Measurements from ENCODE around the gene GCSAML. TPM values are rescaled to one million over a fixed set of nuclear protein-coding genes. Genes with fewer than 3 reads are reported as not detected.
"Not testable (repeated sequence)": the region's sequence is repeated elsewhere in the genome, so short reads cannot be mapped to it uniquely, and the experiment has no call there.

GCSAML gene
- total and polyA plus RNA-seq, 3 donors from 2014 or later = 2.8 to 8.4 (median 3.7) TPM

DNA sequence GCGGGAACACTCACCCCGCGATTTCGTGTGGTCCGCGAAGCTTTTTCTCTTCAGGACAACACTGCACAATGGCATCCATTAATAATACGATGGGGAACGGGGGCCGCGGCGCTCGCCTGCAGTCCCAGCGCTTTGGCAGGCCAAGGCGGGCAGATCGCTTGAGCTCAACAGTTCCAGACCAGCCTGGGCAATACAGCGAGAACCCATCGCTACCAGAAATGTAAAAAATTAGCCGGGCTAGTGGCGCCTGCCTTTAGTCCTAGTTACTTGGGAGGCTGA is 30.4 kb upstream of the GCSAML start:
- H3K4me3 ChIP-seq = peak overlapping the region; percentile 49 to 64
- intact Hi-C loops (cut with DNase I; ENCODE audit: low total_unique reads) = no loop called here
- no peaks in the 10 kb centered on the region for H3K4me1 ChIP-seq
- DNase-seq = peak; percentile 17
- WGBS, 2 donors = 57 to 58% methylated on average over 3 to 19 of the region's 19 CpGs
- peak overlapping the region in 1 of 2 donors; percentile 36 for H3K27ac ChIP-seq
- TF ChIP-seq CTCF (IDR thresholded peaks at IDR 0.05) (no peak), POLR2A (IDR thresholded peaks at IDR 0.05) (no peak)
- H3K36me3 ChIP-seq (ENCODE audit: low read depth, missing control alignments) = no peaks in the 10 kb centered on the region
- no peaks in the 10 kb centered on the region for H3K27me3 ChIP-seq
- no peaks in the 10 kb centered on the region for H3K9me3 ChIP-seq

GRCh38 chr1:247521886-247522285 is 27.0 kb upstream of the GCSAML start:
- H3K27me3 ChIP-seq; H3K36me3 ChIP-seq (ENCODE audit: low read depth, missing control alignments); H3K4me1 ChIP-seq; intact Hi-C loops (cut with DNase I; ENCODE audit: low total_unique reads); H3K27ac ChIP-seq; DNase-seq; H3K4me3 ChIP-seq; H3K9me3 ChIP-seq: not testable (repeated sequence)
- 89% methylated on average over 19 of the region's 30 CpGs; no CpG with 5 or more reads in 1 of the 2 donors for WGBS, 2 donors

DNA sequence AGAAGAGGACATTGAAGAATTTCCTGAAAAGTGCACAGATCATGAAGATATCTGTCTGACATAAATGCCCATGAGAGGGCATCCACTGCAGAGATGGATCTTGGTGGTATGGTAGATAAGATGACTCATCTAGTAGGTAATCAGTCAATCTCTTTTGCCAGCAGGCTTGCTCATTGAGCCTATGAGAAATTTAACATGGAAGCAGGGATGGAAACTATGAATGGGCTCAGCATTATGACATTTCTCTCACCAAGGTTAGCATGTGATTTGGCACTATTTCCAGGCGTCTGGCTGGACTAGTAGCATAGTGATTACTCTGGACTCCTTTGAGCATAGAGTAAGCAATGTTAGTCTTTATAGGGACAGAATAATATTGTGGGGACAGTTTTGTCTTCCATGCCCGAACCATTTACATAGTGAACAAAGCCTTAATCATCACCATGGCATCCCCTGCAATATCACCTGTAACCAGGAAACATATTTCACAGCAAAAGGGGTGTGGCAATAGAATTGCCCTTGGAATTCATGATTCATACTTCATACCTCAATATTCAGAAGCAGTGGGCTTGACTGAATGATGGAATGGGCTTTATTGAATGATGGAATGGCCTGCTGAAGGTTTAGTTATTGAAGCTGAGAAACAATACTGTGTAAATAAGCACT is 20.0 kb upstream of the GCSAML start:
- WGBS, 2 donors = 76 to 80% methylated on average over 2 of the region's 2 CpGs

GRCh38 chr1:247529771-247530355 is 19.1 kb upstream of the GCSAML start:
- DNase-seq = no peak
- 81 to 88% methylated on average over 1 of the region's 1 CpG for WGBS, 2 donors
- no peaks in the 10 kb centered on the region for H3K9me3 ChIP-seq
- H3K36me3 ChIP-seq (ENCODE audit: low read depth, missing control alignments) = no peaks in the 10 kb centered on the region
- H3K4me1 ChIP-seq = no peaks in the 10 kb centered on the region
- no peak for TF ChIP-seq CTCF (IDR thresholded peaks at IDR 0.05)
- no peak for TF ChIP-seq POLR2A (IDR thresholded peaks at IDR 0.05)
- no peak overlapping the region for H3K4me3 ChIP-seq
- intact Hi-C loops (cut with DNase I; ENCODE audit: low total_unique reads) = no loop called here
- H3K27me3 ChIP-seq = no peaks in the 10 kb centered on the region
- H3K27ac ChIP-seq = no peak overlapping the region

More for the DNA sequence above, 20.0 kb upstream of the GCSAML start:
- no peak for DNase-seq
- Histone ChIP-seq H3K9me3 (no peaks in the 10 kb centered on the region), H3K4me1 (no peaks in the 10 kb centered on the region), H3K36me3 (ENCODE audit: low read depth, missing control alignments) (no peaks in the 10 kb centered on the region), H3K27me3 (no peaks in the 10 kb centered on the region), H3K27ac (no peak overlapping the region), H3K4me3 (no peak overlapping the region)
- TF ChIP-seq CTCF (IDR thresholded peaks at IDR 0.05) (no peak), POLR2A (IDR thresholded peaks at IDR 0.05) (no peak)
- intact Hi-C loops (cut with DNase I; ENCODE audit: low total_unique reads) = no loop called here

DNA sequence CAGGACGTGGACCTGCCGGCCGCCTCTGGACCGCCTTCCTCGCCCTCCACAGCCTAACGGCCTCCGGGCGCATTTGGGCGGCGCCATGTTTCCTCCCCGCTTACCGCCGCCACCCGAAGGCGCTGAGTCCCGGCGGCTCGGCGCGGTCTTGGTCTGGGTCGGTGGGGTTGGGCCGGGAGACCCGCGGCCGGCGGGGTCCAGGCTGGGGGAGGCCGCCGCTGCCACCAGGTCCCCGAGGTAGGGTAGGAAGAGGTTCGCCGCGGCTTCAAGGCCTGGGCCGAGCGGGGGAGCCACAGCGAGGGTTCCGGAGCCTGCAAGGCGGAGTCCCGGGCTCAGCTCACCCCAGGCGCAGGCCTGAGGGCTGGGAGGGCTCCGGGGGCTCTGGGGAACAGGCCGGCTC is 18.1 kb upstream of the GCSAML start:
- 18 to 56% methylated on average over 13 to 41 of the region's 41 CpGs for WGBS, 2 donors
- no peak for TF ChIP-seq CTCF (IDR thresholded peaks at IDR 0.05)
- no peak for TF ChIP-seq POLR2A (IDR thresholded peaks at IDR 0.05)

More for the DNA sequence above, 18.1 kb upstream of the GCSAML start:
- no peaks in the 10 kb centered on the region for H3K27me3 ChIP-seq
- H3K4me1 ChIP-seq = no peaks in the 10 kb centered on the region
- H3K27ac ChIP-seq = peak overlapping the region; percentile 72 to 75
- H3K9me3 ChIP-seq = no peaks in the 10 kb centered on the region
- intact Hi-C loops (cut with DNase I; ENCODE audit: low total_unique reads) = no loop called here
- H3K36me3 ChIP-seq (ENCODE audit: low read depth, missing control alignments) = no peaks in the 10 kb centered on the region
- DNase-seq = peak; percentile 27
- H3K4me3 ChIP-seq = peak overlapping the region; percentile 47 to 58
